Panc1 (cell line): ENCODE results near the gene PLCD1. TPM values are rescaled to one million over a fixed set of nuclear protein-coding genes. Genes with fewer than 3 reads are reported as not detected.

Experiments
- ATAC-seq: fragments of 200-7000 bp; cut with Tn5 transposase; 2 replicates; pipeline ENCODE4 v1.9.1; 2020; ENCODE audit warnings: mild to moderate bottlenecking, moderate library complexity
- BruUV-seq: library from RNA; stranded (reverse); fragments of 400-500 nt; replicated peaks from 2 replicates; lab custom pipeline; 2021; lab: Mats Ljungman, UMichigan
- CTCF ChIA-PET: fragments of 300-600 bp; sonication (Branson Sonifier 250); formaldehyde crosslinking; loops from one replicate; lab custom pipeline; 2022; ENCODE audit warnings: antibody characterized with exemption; lab: Charles Lee
- POLR2A ChIA-PET: fragments of 300-600 bp; sonication (Branson Sonifier 250); formaldehyde crosslinking; loops from one replicate; lab custom pipeline; 2022; ENCODE audit warnings: antibody characterized with exemption; lab: Charles Lee
- DNase-seq: peaks from one replicate; pipeline ENCODE4 v3.0.0-alpha.2; 2010; ENCODE audit warnings: low read depth, low spot score
- H3K27ac ChIP-seq: 2 replicates; pipeline ENCODE4 v1.5.1; 2011; ENCODE audit warnings: mild to moderate bottlenecking, low read length, inconsistent platforms
- H3K27me3 ChIP-seq: fragments of 200-500 bp; sonication (Bioruptor generic); 2 replicates; pipeline ENCODE4 v1.6.0; 2014; ENCODE audit warnings: low read length, inconsistent platforms; ENCODE audit not compliant: control insufficient read depth, insufficient read depth
- H3K36me3 ChIP-seq: fragments of 200-500 bp; sonication (Bioruptor generic); 2 replicates; pipeline ENCODE4 v1.5.1; 2014; ENCODE audit warnings: inconsistent platforms, mild to moderate bottlenecking, low read length, moderate library complexity; ENCODE audit not compliant: control insufficient read depth, insufficient read depth
- H3K4me1 ChIP-seq: 2 replicates; pipeline ENCODE4 v1.5.1; 2011; ENCODE audit warnings: inconsistent platforms, mild to moderate bottlenecking, low read length, moderate library complexity; ENCODE audit not compliant: control insufficient read depth, insufficient read depth
- H3K4me3 ChIP-seq, 2 experiments: 2 replicates each; pipeline ENCODE4 v1.5.1; 2011 to 2012; ENCODE audit warnings: low read depth in 2 of 2, low read length in 2 of 2, mild to moderate bottlenecking in 2 of 2, inconsistent platforms in 1 of 2, moderate library complexity in 1 of 2
- H3K9me3 ChIP-seq: fragments of 200-500 bp; sonication (Bioruptor generic); 2 replicates; pipeline ENCODE4 v1.5.1; 2014; ENCODE audit warnings: low read depth, mild to moderate bottlenecking, inconsistent platforms, low read length, moderate library complexity; ENCODE audit not compliant: control insufficient read depth, insufficient read depth
- CTCF ChIP-seq: fragments of 450-650 bp; IDR thresholded peaks from 2 replicates; pipeline ENCODE4 v1.5.1; 2017; ENCODE audit warnings: mild to moderate bottlenecking
- POLR2AphosphoS5 ChIP-seq: IDR thresholded peaks from 2 replicates; pipeline ENCODE4 v1.6.1; 2012; ENCODE audit warnings: mild to moderate bottlenecking, low read depth, low read length, moderate library complexity
- SIN3A ChIP-seq: IDR thresholded peaks from 2 replicates; pipeline ENCODE4 v1.6.1; 2012; ENCODE audit warnings: low read depth, mild to moderate bottlenecking, low read length, moderate library complexity, borderline replicate concordance; ENCODE audit not compliant: insufficient read depth
- TCF7L2 ChIP-seq: IDR thresholded peaks from 2 replicates; pipeline ENCODE4 v1.6.1; 2011; ENCODE audit warnings: mild to moderate bottlenecking, low read depth, low read length, inconsistent platforms
- in situ Hi-C: cut with HindIII; loops from 2 replicates; pipeline ENCODE4 v1.10.0; 2016; ENCODE audit warnings: low sequenced_read_pairs, low pct_unique_long_range_greater_than_20kb
- intact Hi-C: fragments of 100-400 bp; cut with micrococcal nuclease; formaldehyde crosslinking; loops from one replicate; pipeline ENCODE4 v1.10.0; 2022; ENCODE audit not compliant: unreplicated experiment
- total RNA-seq: library from RNA; stranded (reverse); gene quantifications from one replicate; pipeline ENCODE4 v1.2.1, GENCODE V29; 2021; ENCODE audit not compliant: unreplicated experiment
- TF ChIP-seq, protein P1 (sequence below), 2 experiments: IDR thresholded peaks; 2 replicates each; pipeline ENCODE4 v1.6.1; 2011 to 2012; ENCODE audit warnings: low read depth in 2 of 2, control low read depth in 1 of 2, low read length in 1 of 2, mild to moderate bottlenecking in 1 of 2, moderate library complexity in 1 of 2; ENCODE audit not compliant: insufficient read depth in 1 of 2

PLCD1 gene
- total RNA-seq, 1 experiment from 2014 or later: 1.8 TPM

DNA sequence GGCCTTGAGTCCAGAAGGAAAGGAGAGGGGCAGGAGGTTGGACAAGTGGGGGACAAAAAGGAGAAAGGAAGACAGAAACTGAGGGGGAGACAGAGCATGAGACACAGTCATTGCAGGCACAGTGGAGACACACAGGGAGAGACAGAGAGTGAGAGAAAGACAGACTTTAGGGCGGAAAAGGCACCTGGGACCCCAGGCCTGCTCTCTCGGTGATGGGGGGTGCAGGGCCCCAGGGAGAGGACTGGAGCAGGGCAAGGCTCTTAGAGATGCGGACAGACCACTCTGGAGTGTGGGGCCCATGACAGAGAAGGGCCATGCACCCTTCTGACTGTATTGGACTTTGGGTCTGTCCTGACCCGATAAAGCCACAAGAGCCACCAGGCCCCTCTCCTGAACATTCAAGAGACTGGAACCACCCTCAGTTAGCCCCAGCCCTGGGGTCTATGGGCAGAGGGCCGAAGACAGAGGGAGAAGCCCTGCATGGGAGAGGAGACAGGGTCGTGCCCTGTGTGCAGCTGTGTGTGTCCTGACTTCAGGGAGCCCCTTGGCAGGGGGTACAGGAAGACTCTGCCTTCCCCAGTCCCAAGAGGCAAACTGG lies 12.5 kb downstream of the PLCD1 start:
- DNase-seq (no peak), ATAC-seq (no peak)
- no peaks in the 10 kb centered on the region for H3K9me3 ChIP-seq
- CTCF ChIA-PET: no interaction called here
- no peaks in the 10 kb centered on the region for H3K4me1 ChIP-seq
- in situ Hi-C loops (no loop called here), intact Hi-C loops (no loop called here)
- no peaks in the 10 kb centered on the region for H3K36me3 ChIP-seq
- no peaks in the 10 kb centered on the region for H3K27me3 ChIP-seq
- BruUV-seq: no TSS peak
- no peak overlapping the region for H3K27ac ChIP-seq
- no peak overlapping the region for H3K4me3 ChIP-seq
- POLR2A ChIA-PET: no interaction called here
- TF ChIP-seq, protein P1, sequence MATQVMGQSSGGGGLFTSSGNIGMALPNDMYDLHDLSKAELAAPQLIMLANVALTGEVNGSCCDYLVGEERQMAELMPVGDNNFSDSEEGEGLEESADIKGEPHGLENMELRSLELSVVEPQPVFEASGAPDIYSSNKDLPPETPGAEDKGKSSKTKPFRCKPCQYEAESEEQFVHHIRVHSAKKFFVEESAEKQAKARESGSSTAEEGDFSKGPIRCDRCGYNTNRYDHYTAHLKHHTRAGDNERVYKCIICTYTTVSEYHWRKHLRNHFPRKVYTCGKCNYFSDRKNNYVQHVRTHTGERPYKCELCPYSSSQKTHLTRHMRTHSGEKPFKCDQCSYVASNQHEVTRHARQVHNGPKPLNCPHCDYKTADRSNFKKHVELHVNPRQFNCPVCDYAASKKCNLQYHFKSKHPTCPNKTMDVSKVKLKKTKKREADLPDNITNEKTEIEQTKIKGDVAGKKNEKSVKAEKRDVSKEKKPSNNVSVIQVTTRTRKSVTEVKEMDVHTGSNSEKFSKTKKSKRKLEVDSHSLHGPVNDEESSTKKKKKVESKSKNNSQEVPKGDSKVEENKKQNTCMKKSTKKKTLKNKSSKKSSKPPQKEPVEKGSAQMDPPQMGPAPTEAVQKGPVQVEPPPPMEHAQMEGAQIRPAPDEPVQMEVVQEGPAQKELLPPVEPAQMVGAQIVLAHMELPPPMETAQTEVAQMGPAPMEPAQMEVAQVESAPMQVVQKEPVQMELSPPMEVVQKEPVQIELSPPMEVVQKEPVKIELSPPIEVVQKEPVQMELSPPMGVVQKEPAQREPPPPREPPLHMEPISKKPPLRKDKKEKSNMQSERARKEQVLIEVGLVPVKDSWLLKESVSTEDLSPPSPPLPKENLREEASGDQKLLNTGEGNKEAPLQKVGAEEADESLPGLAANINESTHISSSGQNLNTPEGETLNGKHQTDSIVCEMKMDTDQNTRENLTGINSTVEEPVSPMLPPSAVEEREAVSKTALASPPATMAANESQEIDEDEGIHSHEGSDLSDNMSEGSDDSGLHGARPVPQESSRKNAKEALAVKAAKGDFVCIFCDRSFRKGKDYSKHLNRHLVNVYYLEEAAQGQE (IDR thresholded peaks at IDR 0.05; ENCODE audit: insufficient read depth in 1 of 2, low read depth in 2 of 2, low read length in 1 of 2): no peak
- TF ChIP-seq CTCF (no peak), TCF7L2 (no peak), SIN3A (no peak), POLR2AphosphoS5 (no peak)

DNA sequence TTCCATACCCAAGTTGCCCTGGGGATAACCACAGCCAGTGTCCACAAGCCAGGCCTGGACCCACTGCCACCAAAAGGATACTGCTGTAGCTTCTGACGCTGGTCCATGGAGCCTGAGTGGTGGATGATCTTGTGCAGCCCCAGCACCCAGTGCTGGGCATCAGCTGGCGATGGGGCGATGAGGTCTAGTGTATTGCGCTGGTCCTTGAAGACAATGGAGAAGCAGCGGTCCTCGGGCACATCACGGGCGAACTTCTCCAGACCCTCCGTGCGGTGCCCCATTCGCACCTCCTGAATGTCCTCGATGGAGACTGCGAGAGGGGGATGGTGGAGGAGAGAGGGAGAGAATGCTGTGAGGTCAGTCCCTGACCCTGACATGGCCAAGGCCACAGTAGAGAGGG lies 13.0 kb downstream of the PLCD1 start:
- ChIA-PET POLR2A (no interaction called here), CTCF (no interaction called here)
- H3K9me3 ChIP-seq: no peaks in the 10 kb centered on the region
- H3K27me3 ChIP-seq: no peaks in the 10 kb centered on the region
- BruUV-seq: no TSS peak
- TF ChIP-seq POLR2AphosphoS5 (no peak), TCF7L2 (no peak), SIN3A (no peak), CTCF (no peak)
- TF ChIP-seq, protein P1 (IDR thresholded peaks at IDR 0.05; ENCODE audit: insufficient read depth in 1 of 2, low read depth in 2 of 2, low read length in 1 of 2): no peak
- H3K36me3 ChIP-seq: no peaks in the 10 kb centered on the region
- in situ Hi-C loops (no loop called here), intact Hi-C loops (no loop called here)
- no peak overlapping the region for H3K4me3 ChIP-seq
- no peak for ATAC-seq
- DNase-seq: no peak
- H3K27ac ChIP-seq: no peak overlapping the region
- H3K4me1 ChIP-seq: no peaks in the 10 kb centered on the region
